Prostate gland (tissue), 2 donors: ENCODE data around the gene ATP6V1F.

Source experiments
- CTCF ChIP-seq, 4 experiments: fragments of 200-600 bp in 2 of 4; fragments of 450-650 bp in 2 of 4; sonication (generic) in 2 of 4; IDR thresholded peaks; 1 replicate in 3 of 4; 2 replicates in 1 of 4; pipeline ENCODE4 v1.5.1; 2016 to 2019; ENCODE audit warnings: antibody characterized with exemption in 4 of 4, mild to moderate bottlenecking in 2 of 4, moderate library complexity in 2 of 4
- POLR2A ChIP-seq: fragments of 450-650 bp; IDR thresholded peaks from one replicate; pipeline ENCODE4 v1.6.1; 2016; ENCODE audit warnings: antibody characterized with exemption, mild to moderate bottlenecking
- POLR2AphosphoS5 ChIP-seq: sonication (generic); formaldehyde crosslinking; IDR thresholded peaks from one replicate; pipeline ENCODE4 v1.6.1; 2017; ENCODE audit warnings: antibody characterized with exemption

- TF ChIP-seq POLR2A, result no peak
- no peak for TF ChIP-seq CTCF (IDR thresholded peaks at IDR 0.05)
- TF ChIP-seq POLR2AphosphoS5, result no peak
Measured at GRCh38 chr7:128909625-128910568, 47.2 kb downstream of the ATP6V1F start.
